Astrocyte of the spinal cord (primary cell): ENCODE measurements around the gene UPB1.

Experiments
- DNase-seq: peaks from one replicate; pipeline ENCODE4 v3.0.0; 2011; ENCODE audit warnings: low read depth, low spot score
- H3K4me3 ChIP-seq: 2 replicates; pipeline ENCODE4 v1.5.1; 2011; ENCODE audit warnings: low read depth, mild to moderate bottlenecking, low read length, moderate library complexity
- CTCF ChIP-seq: IDR thresholded peaks from 2 replicates; pipeline ENCODE4 v1.5.1; 2012; ENCODE audit warnings: low read depth, mild to moderate bottlenecking, low read length, inconsistent platforms
- in situ Hi-C: cut with HindIII; loops from 2 replicates; pipeline ENCODE4 v1.10.0; 2017; ENCODE audit warnings: low sequenced_read_pairs

Gene UPB1

GRCh38 chr22:24564376-24565058, 69.4 kb downstream of the UPB1 start:
- in situ Hi-C loops, result no loop called here
- no peak for TF ChIP-seq CTCF
- no peak for DNase-seq
- no peak overlapping the region for H3K4me3 ChIP-seq

GRCh38 chr22:24565077-24565476, 69.9 kb downstream of the UPB1 start:
- no peak for DNase-seq
- in situ Hi-C loops, result no loop called here
- H3K4me3 ChIP-seq, result no peak overlapping the region
- TF ChIP-seq CTCF, result no peak

GRCh38 chr22:24566899-24567511, 71.9 kb downstream of the UPB1 start:
- TF ChIP-seq CTCF, result no peak
- DNase-seq, result no peak
- in situ Hi-C loops, result no loop called here
- H3K4me3 ChIP-seq, result no peak overlapping the region

GRCh38 chr22:24567668-24568067, 72.5 kb downstream of the UPB1 start:
- DNase-seq, result no peak
- H3K4me3 ChIP-seq, result no peak overlapping the region
- TF ChIP-seq CTCF, result no peak
- in situ Hi-C loops, result no loop called here

GRCh38 chr22:24571266-24571665, 76.1 kb downstream of the UPB1 start:
- TF ChIP-seq CTCF, result no peak
- H3K4me3 ChIP-seq, result no peak overlapping the region
- DNase-seq, result no peak
- in situ Hi-C loops, result no loop called here

- no peak overlapping the region for H3K4me3 ChIP-seq
- in situ Hi-C loops, result no loop called here
- TF ChIP-seq CTCF, result no peak
- no peak for DNase-seq
Measured at GRCh38 chr22:24576778-24577177, 81.6 kb downstream of the UPB1 start.
